Loucy (cell line): ENCODE measurements around the gene EXD3.

Source experiments
- H2AFZ ChIP-seq: fragments of 200-600 bp; sonication (generic); 2 replicates; pipeline ENCODE4 v1.6.0; 2016; ENCODE audit warnings: antibody characterized with exemption, mild to moderate bottlenecking, low read length, moderate library complexity
- H3F3A ChIP-seq: fragments of 200-600 bp; 2 replicates; pipeline ENCODE4 v1.6.0; 2016; ENCODE audit warnings: antibody characterized with exemption, low read depth, mild to moderate bottlenecking
- H3K27me3 ChIP-seq: fragments of 200-600 bp; sonication (generic); 2 replicates; pipeline ENCODE4 v1.6.1; 2014; ENCODE audit warnings: low read length, mild to moderate bottlenecking; ENCODE audit not compliant: insufficient read depth, poor library complexity, severe bottlenecking
- H3K36me3 ChIP-seq: fragments of 200-600 bp; sonication (generic); 2 replicates; pipeline ENCODE4 v1.6.1; 2016; ENCODE audit warnings: low read length; ENCODE audit not compliant: insufficient read depth
- H3K4me1 ChIP-seq: fragments of 200-600 bp; sonication (generic); 2 replicates; pipeline ENCODE4 v1.5.1; 2014; ENCODE audit warnings: low read length, mild to moderate bottlenecking; ENCODE audit not compliant: insufficient read depth, poor library complexity, severe bottlenecking
- H3K4me2 ChIP-seq: fragments of 200-600 bp; sonication (generic); 2 replicates; pipeline ENCODE4 v1.6.0; 2014; ENCODE audit warnings: antibody characterized with exemption, low read length, low read depth, mild to moderate bottlenecking; ENCODE audit not compliant: poor library complexity, severe bottlenecking
- H3K4me3 ChIP-seq: fragments of 200-600 bp; sonication (generic); 2 replicates; pipeline ENCODE4 v1.5.1; 2014; ENCODE audit warnings: low read length, mild to moderate bottlenecking, mixed read lengths; ENCODE audit not compliant: poor library complexity, severe bottlenecking
- H3K79me2 ChIP-seq: fragments of 200-600 bp; sonication (generic); 2 replicates; pipeline ENCODE4 v1.6.1; 2014; ENCODE audit warnings: low read length; ENCODE audit not compliant: insufficient read depth
- H3K9ac ChIP-seq: fragments of 200-600 bp; sonication (generic); 2 replicates; pipeline ENCODE4 v1.6.0; 2014; ENCODE audit warnings: mild to moderate bottlenecking, low read depth, low read length, moderate library complexity; ENCODE audit not compliant: poor library complexity, severe bottlenecking
- H3K9me2 ChIP-seq: fragments of 200-600 bp; sonication (generic); replicated peaks from 2 replicates; pipeline ENCODE4 v1.6.1; 2016; ENCODE audit warnings: low read depth, low read length, mixed read lengths
- H3K9me3 ChIP-seq: fragments of 200-600 bp; sonication (generic); 2 replicates; pipeline ENCODE4 v1.6.1; 2014; ENCODE audit warnings: mild to moderate bottlenecking, antibody characterized with exemption, low read length, low read depth; ENCODE audit not compliant: insufficient read depth
- H4K20me1 ChIP-seq: fragments of 200-600 bp; sonication (generic); 2 replicates; pipeline ENCODE4 v1.6.0; 2014; ENCODE audit warnings: antibody characterized with exemption, low read length, mild to moderate bottlenecking; ENCODE audit not compliant: insufficient read depth, poor library complexity, severe bottlenecking
- EZH2phosphoT487 ChIP-seq: fragments of 200-600 bp; IDR thresholded peaks from 2 replicates; pipeline ENCODE4 v1.6.1; 2018; ENCODE audit warnings: antibody characterized with exemption, mild to moderate bottlenecking, moderate library complexity, borderline replicate concordance
- TF ChIP-seq, protein P1 (sequence below): fragments of 200-600 bp; sonication (generic); conservative IDR thresholded peaks from 2 replicates; pipeline ENCODE4 v1.5.1; 2014; ENCODE audit warnings: mild to moderate bottlenecking, antibody characterized with exemption, low read length

Gene EXD3

DNA sequence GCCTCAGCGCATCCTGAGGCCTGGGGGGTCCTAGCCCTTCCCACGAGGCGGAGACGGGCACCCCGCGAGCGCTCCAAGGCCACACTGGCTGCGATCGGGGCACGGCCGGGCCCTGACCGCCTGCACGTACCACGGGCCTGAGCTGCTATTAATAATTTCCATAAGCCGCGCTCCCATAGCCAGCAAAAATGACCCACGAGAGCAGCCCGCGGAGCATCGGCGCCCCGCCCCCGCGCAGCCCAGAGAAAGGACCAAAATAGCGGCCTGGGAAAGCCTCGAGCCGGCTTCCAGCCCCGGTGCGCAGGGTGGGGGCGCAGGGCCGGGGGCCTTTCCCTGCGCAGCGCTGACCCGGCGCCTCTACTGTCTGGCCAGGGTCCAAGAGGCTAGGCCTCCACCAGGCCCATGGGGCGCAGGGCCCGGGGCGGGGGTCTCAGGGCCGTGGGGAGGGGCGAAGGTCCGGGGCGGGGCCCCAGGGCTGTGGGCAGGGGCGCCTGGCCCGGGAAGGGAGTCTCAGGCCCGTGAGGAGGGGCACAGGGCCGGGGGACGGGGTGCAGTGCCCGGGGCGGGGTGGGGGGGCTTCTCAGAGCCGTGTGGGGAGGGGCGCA is 54.4 kb downstream of the EXD3 start:
- Histone ChIP-seq H3K4me3 (no peak overlapping the region), H3F3A (no peaks in the 10 kb centered on the region), H3K79me2 (no peaks in the 10 kb centered on the region), H3K4me1 (no peaks in the 10 kb centered on the region), H3K4me2 (no peak overlapping the region), H3K9me2 (no peaks in the 10 kb centered on the region), H2AFZ (no peak overlapping the region), H3K9ac (no peak overlapping the region), H3K9me3 (peaks cover 6% of the 10 kb centered on the region; the same call in 1 of the 2 replicates), H4K20me1 (no peaks in the 10 kb centered on the region), H3K27me3 (no peaks in the 10 kb centered on the region), H3K36me3 (no peaks in the 10 kb centered on the region)
- TF ChIP-seq EZH2phosphoT487, result no peak
- TF ChIP-seq, protein P1, sequence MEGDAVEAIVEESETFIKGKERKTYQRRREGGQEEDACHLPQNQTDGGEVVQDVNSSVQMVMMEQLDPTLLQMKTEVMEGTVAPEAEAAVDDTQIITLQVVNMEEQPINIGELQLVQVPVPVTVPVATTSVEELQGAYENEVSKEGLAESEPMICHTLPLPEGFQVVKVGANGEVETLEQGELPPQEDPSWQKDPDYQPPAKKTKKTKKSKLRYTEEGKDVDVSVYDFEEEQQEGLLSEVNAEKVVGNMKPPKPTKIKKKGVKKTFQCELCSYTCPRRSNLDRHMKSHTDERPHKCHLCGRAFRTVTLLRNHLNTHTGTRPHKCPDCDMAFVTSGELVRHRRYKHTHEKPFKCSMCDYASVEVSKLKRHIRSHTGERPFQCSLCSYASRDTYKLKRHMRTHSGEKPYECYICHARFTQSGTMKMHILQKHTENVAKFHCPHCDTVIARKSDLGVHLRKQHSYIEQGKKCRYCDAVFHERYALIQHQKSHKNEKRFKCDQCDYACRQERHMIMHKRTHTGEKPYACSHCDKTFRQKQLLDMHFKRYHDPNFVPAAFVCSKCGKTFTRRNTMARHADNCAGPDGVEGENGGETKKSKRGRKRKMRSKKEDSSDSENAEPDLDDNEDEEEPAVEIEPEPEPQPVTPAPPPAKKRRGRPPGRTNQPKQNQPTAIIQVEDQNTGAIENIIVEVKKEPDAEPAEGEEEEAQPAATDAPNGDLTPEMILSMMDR, result no peak

DNA sequence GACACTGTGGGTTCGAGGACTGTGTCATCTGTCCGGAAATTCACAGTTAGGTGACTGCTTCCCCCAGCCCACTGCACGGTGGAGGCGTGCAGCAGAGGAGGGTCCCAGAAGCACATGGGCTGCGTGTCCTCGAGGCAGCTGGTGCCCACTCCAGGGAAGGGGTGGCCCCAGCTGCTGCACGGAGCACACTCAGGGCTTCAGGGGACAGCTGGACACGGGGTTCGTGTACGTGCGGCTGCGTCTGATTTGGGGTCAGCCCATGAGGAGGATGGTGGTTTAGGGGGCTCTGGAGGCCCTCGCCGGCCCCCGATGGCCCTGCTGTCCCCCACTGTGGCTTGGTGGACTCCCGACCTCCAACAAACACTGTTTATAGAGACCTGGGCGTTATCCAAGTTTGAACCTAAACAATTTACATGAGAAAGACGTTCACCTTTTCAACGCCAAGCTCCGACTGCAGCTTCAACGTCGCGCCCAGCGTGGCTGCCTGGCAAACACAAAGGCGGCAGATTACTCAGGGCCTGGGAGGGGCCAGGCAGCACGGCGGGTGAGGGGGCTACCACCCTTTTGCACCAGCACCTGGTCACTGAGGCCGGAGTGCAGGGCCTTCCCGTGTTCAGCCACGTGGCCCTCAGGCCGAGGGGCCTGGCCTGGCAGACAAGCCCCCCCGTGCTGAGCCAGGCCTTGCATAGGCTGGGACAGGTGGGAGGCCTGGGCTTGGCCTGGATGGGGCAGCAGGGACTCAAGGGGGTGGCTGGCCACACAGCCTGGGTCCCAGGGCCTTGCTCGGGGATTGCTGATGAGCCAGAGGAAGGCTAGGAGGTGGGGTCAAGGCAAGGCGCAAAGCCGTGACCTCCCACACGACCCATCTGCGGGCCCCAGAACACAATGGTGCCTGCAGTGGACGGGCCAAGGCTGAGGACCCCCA is 55.2 kb downstream of the EXD3 start:
- no peak overlapping the region for H3K9ac ChIP-seq

DNA sequence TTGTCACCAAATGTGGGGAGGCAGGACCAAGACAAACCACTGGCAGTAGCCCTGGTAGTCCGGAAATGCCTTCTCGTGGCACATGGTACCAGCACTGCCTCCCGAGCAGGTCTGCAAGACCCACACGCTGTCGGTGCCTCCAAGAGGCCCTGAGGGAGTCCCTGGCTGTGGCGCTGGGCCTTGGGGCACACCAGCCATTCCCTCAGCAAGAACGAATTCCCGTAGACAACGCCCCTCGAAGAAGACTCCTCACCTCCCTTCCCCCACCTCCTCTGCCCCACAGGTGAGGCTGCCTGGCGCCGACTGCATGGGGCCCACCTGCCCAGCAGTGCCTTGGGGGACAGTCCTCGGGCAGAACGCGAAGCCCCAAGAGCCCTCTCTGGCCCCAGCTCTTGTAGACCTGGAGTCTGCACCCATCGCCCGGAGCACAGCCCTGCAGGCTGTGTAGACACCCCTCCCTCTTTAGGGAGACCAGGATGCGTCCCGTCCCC is 56.0 kb downstream of the EXD3 start:
- no peak overlapping the region for H3K4me3 ChIP-seq
- no peaks in the 10 kb centered on the region for H3K9me2 ChIP-seq
- no peaks in the 10 kb centered on the region for H3K27me3 ChIP-seq
- no peaks in the 10 kb centered on the region for H3K4me1 ChIP-seq
- no peaks in the 10 kb centered on the region for H3K79me2 ChIP-seq
- no peaks in the 10 kb centered on the region for H3F3A ChIP-seq
- no peak overlapping the region for H3K9ac ChIP-seq
- H3K9me3 ChIP-seq, result peaks cover 6% of the 10 kb centered on the region; the same call in 1 of the 2 replicates
- no peaks in the 10 kb centered on the region for H4K20me1 ChIP-seq
- no peaks in the 10 kb centered on the region for H3K36me3 ChIP-seq
- no peak overlapping the region for H3K4me2 ChIP-seq
- TF ChIP-seq EZH2phosphoT487, result no peak
- TF ChIP-seq, protein P1, result no peak
- H2AFZ ChIP-seq, result no peak overlapping the region

More for the DNA sequence above, 55.2 kb downstream of the EXD3 start:
- Histone ChIP-seq H3K4me2 (no peak overlapping the region), H3K79me2 (no peaks in the 10 kb centered on the region), H3K9me3 (peaks cover 6% of the 10 kb centered on the region; the same call in 1 of the 2 replicates), H2AFZ (no peak overlapping the region), H4K20me1 (no peaks in the 10 kb centered on the region), H3K27me3 (no peaks in the 10 kb centered on the region), H3F3A (no peaks in the 10 kb centered on the region), H3K36me3 (no peaks in the 10 kb centered on the region), H3K4me3 (no peak overlapping the region), H3K9me2 (no peaks in the 10 kb centered on the region), H3K4me1 (no peaks in the 10 kb centered on the region)
- no peak for TF ChIP-seq EZH2phosphoT487
- TF ChIP-seq, protein P1, result no peak
